ENCODE data around the gene ARNT2.

The ARNT2 gene

DNA sequence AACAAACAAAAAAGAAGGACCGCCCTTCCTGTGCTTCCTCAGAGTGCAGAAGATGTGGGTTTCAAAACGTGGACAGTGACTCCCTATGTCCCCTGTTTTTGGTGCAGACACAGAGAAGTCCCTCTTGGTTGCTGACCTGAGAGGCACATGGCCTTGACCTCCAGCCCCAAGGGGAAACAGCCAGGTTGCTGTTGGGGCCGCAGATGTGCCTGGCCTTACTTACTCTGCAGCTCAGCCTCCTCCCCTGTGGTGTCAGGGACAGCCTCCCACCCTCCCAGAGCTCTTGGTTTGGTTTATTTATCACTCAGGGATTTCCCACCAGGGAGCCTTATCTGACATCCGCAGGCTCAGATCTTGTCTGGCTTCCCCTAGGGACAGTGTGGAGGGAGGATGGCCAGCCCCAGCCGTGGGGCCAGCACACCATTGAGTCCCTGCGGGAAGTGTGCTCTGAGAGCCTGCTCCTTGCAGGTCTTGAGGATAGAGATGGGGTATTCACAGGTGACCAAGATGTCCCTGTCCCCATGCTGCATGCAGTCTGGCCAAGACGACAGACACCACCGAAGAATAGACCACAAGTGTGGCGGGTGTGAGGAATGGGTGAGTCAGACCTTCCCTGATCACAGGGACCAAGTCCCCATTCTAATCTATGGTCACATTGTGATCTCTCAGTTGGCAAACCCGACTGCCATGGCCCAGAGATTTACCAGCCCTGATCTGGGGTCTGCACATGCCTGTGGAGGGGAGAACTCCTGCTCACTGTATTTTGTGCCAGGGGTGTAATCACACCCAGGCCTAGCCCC, 156.6 kb downstream of the ARNT2 start:
- no peak overlapping the region for H3K27ac ChIP-seq
- TF ChIP-seq CTCF (IDR thresholded peaks at IDR 0.05) (no peak), ZFX (IDR thresholded peaks at IDR 0.05; ENCODE audit: borderline replicate concordance) (no peak)

DNA sequence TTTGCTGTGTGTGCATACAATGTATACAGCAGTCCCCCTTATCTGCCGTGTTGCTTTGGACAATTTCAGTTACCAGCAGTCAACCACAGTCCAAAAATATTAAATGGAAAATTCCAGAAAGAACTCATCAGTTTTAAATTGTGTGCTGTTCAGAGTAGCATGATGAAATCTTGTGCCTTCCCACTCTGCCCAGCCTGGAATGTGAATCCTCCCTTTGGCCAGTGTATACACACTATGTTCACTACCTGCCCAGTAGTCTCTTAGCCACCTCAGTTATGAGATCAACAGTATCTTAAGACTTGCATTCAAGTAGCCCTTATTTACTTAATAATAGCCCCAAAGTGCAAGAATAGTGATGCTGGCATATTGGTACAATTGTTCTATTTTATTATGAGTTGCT, 157.3 kb downstream of the ARNT2 start:
- TF ChIP-seq CTCF (IDR thresholded peaks at IDR 0.05) (no peak), ZFX (IDR thresholded peaks at IDR 0.05; ENCODE audit: borderline replicate concordance) (no peak)
- no peak overlapping the region for H3K27ac ChIP-seq

GRCh38 chr15:80562033-80562432, 157.9 kb downstream of the ARNT2 start:
- H3K27ac ChIP-seq, result no peak overlapping the region
- no peak for TF ChIP-seq CTCF (IDR thresholded peaks at IDR 0.05)
- no peak for TF ChIP-seq ZFX (IDR thresholded peaks at IDR 0.05; ENCODE audit: borderline replicate concordance)

DNA sequence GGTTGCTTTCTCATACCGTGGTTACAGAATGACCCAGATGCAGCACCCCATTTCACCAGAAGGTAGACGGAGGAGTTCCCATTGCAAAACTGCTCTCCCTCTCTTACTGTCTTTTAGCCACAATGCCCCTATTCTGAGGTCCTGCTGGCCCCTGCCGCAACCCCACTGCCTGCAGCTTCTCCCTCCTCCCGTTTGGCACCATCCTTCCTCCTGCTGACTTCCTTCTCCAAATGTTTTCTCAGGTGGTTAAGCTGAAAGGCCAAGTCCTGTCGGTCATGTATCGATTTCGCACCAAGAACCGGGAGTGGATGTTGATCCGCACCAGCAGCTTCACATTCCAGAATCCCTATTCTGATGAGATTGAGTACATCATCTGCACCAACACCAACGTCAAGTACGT, 158.7 kb downstream of the ARNT2 start:
- H3K27ac ChIP-seq, result no peak overlapping the region
- no peak for TF ChIP-seq ZFX (IDR thresholded peaks at IDR 0.05; ENCODE audit: borderline replicate concordance)
- TF ChIP-seq CTCF (IDR thresholded peaks at IDR 0.05), result no peak

DNA sequence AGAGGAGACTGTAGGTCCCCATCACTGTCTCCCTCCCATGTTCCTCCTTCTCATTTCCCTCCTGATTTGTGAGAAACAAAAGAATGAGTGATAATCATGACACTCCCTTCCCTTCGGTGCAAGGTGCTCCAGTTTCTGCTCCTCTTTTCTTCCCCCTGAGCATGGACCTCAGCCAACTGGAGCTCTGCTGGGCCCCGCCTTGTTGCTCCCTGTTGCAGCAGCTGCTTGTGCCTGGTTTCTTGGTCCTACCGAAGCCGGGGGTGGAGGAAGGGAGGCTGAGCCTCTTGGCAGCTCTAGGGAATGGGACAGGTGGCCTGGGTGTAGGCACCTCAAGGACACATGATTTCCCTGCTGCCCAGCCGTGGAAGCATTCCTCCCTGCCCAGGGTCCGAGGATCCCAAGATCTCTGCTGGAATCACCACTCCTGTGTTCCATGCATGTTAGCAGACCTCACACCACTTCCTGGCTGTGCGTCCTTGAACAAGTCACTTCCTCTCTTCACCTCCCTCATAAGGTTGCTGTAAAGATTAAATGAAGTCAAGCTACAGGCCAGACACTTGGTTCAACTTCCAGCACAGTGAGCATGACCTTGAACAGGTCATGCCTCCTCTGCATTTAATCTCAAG, 159.3 kb downstream of the ARNT2 start:
- no peak overlapping the region for H3K27ac ChIP-seq
- TF ChIP-seq CTCF (IDR thresholded peaks at IDR 0.05) (no peak), ZFX (IDR thresholded peaks at IDR 0.05; ENCODE audit: borderline replicate concordance) (no peak)

GRCh38 chr15:80564056-80564455, 159.9 kb downstream of the ARNT2 start:
- no peak overlapping the region for H3K27ac ChIP-seq
- TF ChIP-seq ZFX (IDR thresholded peaks at IDR 0.05; ENCODE audit: borderline replicate concordance), result no peak
- no peak for TF ChIP-seq CTCF (IDR thresholded peaks at IDR 0.05)

- TF ChIP-seq CTCF (IDR thresholded peaks at IDR 0.05), result no peak
- no peak for TF ChIP-seq ZFX (IDR thresholded peaks at IDR 0.05; ENCODE audit: borderline replicate concordance)
- no peak overlapping the region for H3K27ac ChIP-seq
These were observed 161.2 kb downstream of the ARNT2 start for GRCh38 chr15:80565398-80565797.

Measured in 22Rv1 (cell line).